K562 (cell line): ENCODE results near the gene SPATA13. TPM values are rescaled to one million over a fixed set of nuclear protein-coding genes. Genes with fewer than 3 reads are reported as not detected.
A peak's percentile ranks its signal among the peaks of the same experiment; 100 is the strongest.

ENCODE experiments used
- ATAC-seq: fragments of 200-7000 bp; cut with Tn5 transposase; 3 replicates; pipeline ENCODE4 v1.9.1; 2020; ENCODE audit warnings: moderate library complexity
- BruUV-seq: library from RNA; stranded (reverse); fragments of 400-500 nt; replicated peaks from 2 replicates; lab custom pipeline; 2021; lab: Mats Ljungman, UMichigan
- CTCF ChIA-PET: fragments of 300-600 bp; formaldehyde crosslinking; extraction: SDS; loops from one replicate; lab custom pipeline; 2021; ENCODE audit warnings: low intra/inter-chr PET ratio; lab: Yijun Ruan, JAX
- POLR2A ChIA-PET: fragments of 300-600, 350-650 bp; sonication (Branson Sonifier 250); formaldehyde crosslinking; extraction: SDS; loops from one replicate; lab custom pipeline; 2021; ENCODE audit warnings: antibody characterized with exemption, inconsistent platforms; lab: Yijun Ruan, JAX
- DNase-seq, 4 experiments: peaks; one replicate each; pipeline versions ENCODE4 v3.0.0 to v3.0.0-alpha.2; 2011 to 2018; ENCODE audit warnings: low spot score in 3 of 4, mixed read lengths in 3 of 4; ENCODE audit errors: extremely low read depth in 1 of 4
- FAIRE-seq: peaks from 2 replicates; lab custom pipeline; 2011; peaks lifted over from hg19 to GRCh38; lab: Jason Lieb, UNC
- H2AFZ ChIP-seq: 2 replicates; pipeline ENCODE4 v1.6.0; 2011; ENCODE audit warnings: low read depth, low read length, control low read depth, inconsistent platforms
- H3K27ac ChIP-seq: fragments of 200-600 bp; 3 replicates; pipeline ENCODE4 v1.8.0; 2011; ENCODE audit warnings: low read depth, mild to moderate bottlenecking, control low read depth, inconsistent platforms, low read length, moderate library complexity, mixed read lengths; ENCODE audit errors: extremely low read depth
- H3K27me3 ChIP-seq, 2 experiments: fragments of 300-600 bp in 1 of 2; 2 replicates in 1 of 2; 3 replicates in 1 of 2; pipeline versions ENCODE4 v1.6.0 to v1.8.0; 2011; ENCODE audit warnings: inconsistent platforms in 2 of 2, low read length in 2 of 2, mild to moderate bottlenecking in 1 of 2, mixed read lengths in 1 of 2, moderate library complexity in 1 of 2; ENCODE audit not compliant: control insufficient read depth in 2 of 2, insufficient read depth in 2 of 2
- H3K36me3 ChIP-seq: fragments of 300-600 bp; 3 replicates; pipeline ENCODE4 v1.8.0; 2011; ENCODE audit warnings: mild to moderate bottlenecking, low read length, inconsistent platforms; ENCODE audit not compliant: control insufficient read depth, insufficient read depth
- H3K4me1 ChIP-seq, 2 experiments: fragments of 200-600 bp in 1 of 2; replicated peaks in 1 of 2; 2 replicates in 1 of 2; 3 replicates in 1 of 2; pipeline versions ENCODE4 v1.5.1 to v1.8.0; 2011; ENCODE audit warnings: inconsistent platforms in 2 of 2, low read length in 2 of 2, mild to moderate bottlenecking in 1 of 2, mixed read lengths in 1 of 2, moderate library complexity in 1 of 2; ENCODE audit not compliant: control insufficient read depth in 2 of 2, insufficient read depth in 2 of 2
- H3K4me2 ChIP-seq: 2 replicates; pipeline ENCODE4 v1.6.1; 2011; ENCODE audit warnings: low read length, control low read depth, inconsistent platforms, mixed read lengths; ENCODE audit not compliant: insufficient read depth
- H3K4me3 ChIP-seq: fragments of 200-600 bp; sonication (generic), shearing (Covaris generic); 2 replicates; pipeline ENCODE4 v1.5.1; 2016; ENCODE audit warnings: control low read depth, inconsistent platforms
- H3K79me2 ChIP-seq: fragments of 200-600 bp; 3 replicates; pipeline ENCODE4 v1.8.0; 2011; ENCODE audit warnings: low read length, inconsistent platforms; ENCODE audit not compliant: control insufficient read depth, insufficient read depth
- H3K9ac ChIP-seq, 2 experiments: 2 replicates each; pipeline versions ENCODE4 v1.6.0 to v1.6.1; 2011; ENCODE audit warnings: low read depth in 2 of 2, low read length in 2 of 2, control low read depth in 1 of 2, inconsistent platforms in 1 of 2, mild to moderate bottlenecking in 1 of 2, mixed read lengths in 1 of 2; ENCODE audit not compliant: insufficient read depth in 1 of 2
- H3K9me1 ChIP-seq: one replicate; pipeline ENCODE4 v1.6.0; 2011; ENCODE audit warnings: inconsistent platforms, mild to moderate bottlenecking, low read length, moderate library complexity; ENCODE audit not compliant: control insufficient read depth, insufficient read depth
- H3K9me3 ChIP-seq: replicated peaks from 2 replicates; pipeline ENCODE4 v1.5.1; 2011; ENCODE audit warnings: low read depth, low read length, inconsistent platforms; ENCODE audit not compliant: control insufficient read depth, insufficient read depth
- H4K20me1 ChIP-seq: replicated peaks from 2 replicates; pipeline ENCODE4 v1.6.1; 2011; ENCODE audit warnings: low read length, inconsistent platforms, mixed read lengths; ENCODE audit not compliant: control insufficient read depth, insufficient read depth
- BRCA1 ChIP-seq, 2 experiments: fragments of 450-650 bp in 1 of 2; sonication (generic) in 1 of 2; formaldehyde crosslinking in 1 of 2; IDR thresholded peaks; 2 replicates each; pipeline versions ENCODE4 v1.5.0 to v1.6.1; 2017 to 2020; ENCODE audit warnings: mild to moderate bottlenecking in 1 of 2, missing genetic modification reagents in 1 of 2
- CHCHD3 ChIP-seq: fragments of 250-450 bp; sonication (Bioruptor Pico); IDR thresholded peaks from 2 replicates; pipeline ENCODE4 v2.1.2; 2022; ENCODE audit warnings: mild to moderate bottlenecking
- ESRRB ChIP-seq: fragments of 250-450 bp; sonication (Bioruptor Pico); IDR thresholded peaks from 2 replicates; pipeline ENCODE4 v1.5.0; 2020; ENCODE audit warnings: mild to moderate bottlenecking, moderate library complexity, borderline replicate concordance
- FOXA3 ChIP-seq, 2 experiments: fragments of 450-650 bp in 1 of 2; sonication (generic) in 1 of 2; formaldehyde crosslinking; IDR thresholded peaks in 1 of 2; conservative IDR thresholded peaks in 1 of 2; 2 replicates each; pipeline versions ENCODE4 v1.4.0 to v1.8.0; 2020 to 2022; ENCODE audit warnings: mild to moderate bottlenecking in 2 of 2, missing genetic modification reagents in 1 of 2
- FOXJ3 ChIP-seq: sonication (generic); formaldehyde crosslinking; IDR thresholded peaks from 2 replicates; pipeline ENCODE4 v1.4.0; 2020; ENCODE audit warnings: mild to moderate bottlenecking, missing genetic modification reagents
- GABPB1 ChIP-seq: sonication (generic); formaldehyde crosslinking; IDR thresholded peaks from 2 replicates; pipeline ENCODE4 v1.8.0; 2022; ENCODE audit warnings: mild to moderate bottlenecking, missing genetic modification reagents
- HMG20A ChIP-seq: fragments of 450-650 bp; formaldehyde crosslinking; conservative IDR thresholded peaks from 2 replicates; pipeline ENCODE4 v1.4.0; 2020; ENCODE audit warnings: mild to moderate bottlenecking, mixed read lengths
- IRF2 ChIP-seq: sonication (generic); formaldehyde crosslinking; IDR thresholded peaks from 2 replicates; pipeline ENCODE4 v1.8.1; 2022; ENCODE audit warnings: mild to moderate bottlenecking, missing genetic modification reagents
- MEIS2 ChIP-seq: fragments of 450-650 bp; IDR thresholded peaks from 2 replicates; pipeline ENCODE4 v1.6.1; 2014; ENCODE audit warnings: mild to moderate bottlenecking; ENCODE audit not compliant: partially characterized antibody
- NFYB ChIP-seq: IDR thresholded peaks from 2 replicates; pipeline ENCODE4 v1.6.1; 2011; ENCODE audit warnings: mild to moderate bottlenecking, moderate library complexity; ENCODE audit not compliant: insufficient read length; ENCODE audit errors: extremely low read depth
- STAG1 ChIP-seq: sonication (generic); formaldehyde crosslinking; IDR thresholded peaks from 2 replicates; pipeline ENCODE4 v1.5.0; 2020; ENCODE audit warnings: missing genetic modification reagents, borderline replicate concordance
- U2AF2 ChIP-seq: fragments of 200-400 bp; formaldehyde crosslinking; optimal IDR thresholded peaks from 2 replicates; pipeline ENCODE3; 2017; ENCODE audit warnings: low read depth, mild to moderate bottlenecking, low read length
- ZNF165 ChIP-seq: fragments of 250-450 bp; sonication (Bioruptor Pico); IDR thresholded peaks from 2 replicates; pipeline ENCODE4 v1.4.0; 2020; ENCODE audit warnings: borderline replicate concordance
- ZNF3 ChIP-seq: fragments of 250-450 bp; sonication (Bioruptor Pico); IDR thresholded peaks from 2 replicates; pipeline ENCODE4 v1.5.0; 2021; ENCODE audit warnings: mild to moderate bottlenecking, moderate library complexity
- WGBS: fragments of 100-300 bp; shearing (Covaris generic); methylation state at CpG from one replicate; pipeline ENCODE4 v1.1.6; 2016; ENCODE audit warnings: low coverage, mixed read lengths; ENCODE audit not compliant: insufficient coverage; ENCODE audit errors: missing lambda C conversion rate; 5-methylcytosine and 5-hydroxymethylcytosine counted together
- in situ Hi-C: fragments of 300-500 bp; cut with MboI; formaldehyde crosslinking; loops from 4 replicates; pipeline ENCODE4 v1.15.0; 2018; ENCODE audit warnings: inconsistent platforms, mixed read lengths
- intact Hi-C: fragments of 100-400 bp; cut with micrococcal nuclease; formaldehyde crosslinking; loops from 2 replicates; pipeline ENCODE4 v1.14.2; 2022
- polyA plus RNA-seq, 8 experiments: library from polyadenylated mRNA; depleted of rRNA in 4 of 8; stranded (reverse) in 5 of 8; unstranded in 3 of 8; fragments of >200 nt; fragmentation: Nextera tagmentation in 2 of 8; fragmentation: Illumina TruSeq in 1 of 8; extraction: Ambion mirVana in 2 of 8; extraction: Trizol in 1 of 8; gene quantifications; 2 replicates each; pipeline versions ENCODE4 v1.2.1 to v1.2.3, GENCODE V29; 2011 to 2014; ENCODE audit warnings: inconsistent platforms in 1 of 8, missing spikeins in 1 of 8
- total RNA-seq, 7 experiments: library from RNA; depleted of rRNA in 6 of 7; stranded (reverse); fragments of >200 nt in 6 of 7; fragmentation: Illumina TruSeq in 2 of 7; extraction: Trizol in 2 of 7; gene quantifications; 2 replicates each; pipeline versions ENCODE4 v1.2.1 to v1.2.3, GENCODE V29; 2011 to 2021; ENCODE audit warnings: low replicate concordance in 1 of 7
- TF ChIP-seq, protein P1 (sequence below): fragments of 250-450 bp; sonication (Bioruptor Pico); IDR thresholded peaks from 2 replicates; pipeline ENCODE4 v1.9.0; 2021; ENCODE audit warnings: mild to moderate bottlenecking

Gene SPATA13
- total and polyA plus RNA-seq, 9 of the 15 experiments (the other 6 are each of a cell fraction or from before 2014, with no cell fraction given): 0.08 to 0.99 (median 0.21) TPM; not detected in 2

DNA sequence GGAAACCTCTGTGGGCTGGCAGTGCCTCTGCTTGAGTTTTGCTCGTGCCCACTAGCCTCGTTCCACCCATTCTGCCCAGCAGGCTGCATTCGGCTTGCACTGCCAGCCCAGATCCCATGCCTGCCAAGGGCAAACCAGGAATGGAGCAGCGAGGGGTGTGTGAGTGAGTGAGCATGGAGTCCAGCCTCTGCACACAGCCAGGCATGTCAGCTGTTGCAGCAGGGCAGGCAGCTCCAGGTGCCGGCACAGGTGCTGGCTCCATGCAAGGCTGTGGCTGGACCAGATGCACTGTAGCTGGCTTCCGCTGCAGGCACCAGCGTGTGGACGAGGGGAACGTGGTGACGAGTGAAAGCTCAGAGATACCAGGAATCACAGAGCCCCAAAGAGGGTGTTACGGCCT, 64.5 kb downstream of the SPATA13 start (continued):
- TF ChIP-seq GABPB1 (CRISPR knock-in tag) (no peak), FOXA3 (CRISPR knock-in tag; conservative IDR thresholded peaks at IDR 0.05 in 1 of 2, IDR thresholded peaks at IDR 0.05 in 1 of 2) (no peak), ESRRB (CRISPR knock-in tag) (no peak), FOXJ3 (CRISPR knock-in tag) (no peak), BRCA1 (IDR thresholded peaks at IDR 0.05) (no peak), BRCA1 (CRISPR knock-in tag; IDR thresholded peaks at IDR 0.05) (no peak), U2AF2 (no peak)

DNA sequence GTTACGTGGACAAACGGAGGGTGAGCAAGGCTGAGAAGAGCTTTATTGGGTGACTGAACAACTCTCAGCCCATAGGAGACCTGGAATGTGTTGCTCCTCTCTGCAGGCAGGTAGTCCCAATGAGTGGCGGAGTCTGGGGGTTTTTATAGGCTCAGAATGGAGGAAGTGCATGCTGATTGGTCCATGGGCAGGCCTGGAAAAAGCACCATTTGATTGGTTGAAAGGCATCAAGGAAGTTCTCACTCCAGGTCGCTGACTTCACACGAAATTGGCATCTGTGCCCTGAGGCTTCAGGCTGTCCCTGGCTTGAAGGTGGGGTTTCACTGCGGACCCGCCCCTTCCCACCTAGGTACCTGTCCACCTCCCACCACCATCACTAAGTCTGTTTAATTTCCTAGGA, 65.4 kb downstream of the SPATA13 start:
- FAIRE-seq: no peak
- H3K27ac ChIP-seq: no peak overlapping the region
- CTCF ChIA-PET: no interaction called here
- TF ChIP-seq HMG20A (CRISPR knock-in tag) (no peak), ZNF3 (no peak), IRF2 (no peak), MEIS2 (no peak), NFYB (peak; percentile 9), STAG1 (CRISPR knock-in tag) (no peak), CHCHD3 (no peak), ZNF165 (CRISPR knock-in tag) (no peak)
- TF ChIP-seq, protein P1, sequence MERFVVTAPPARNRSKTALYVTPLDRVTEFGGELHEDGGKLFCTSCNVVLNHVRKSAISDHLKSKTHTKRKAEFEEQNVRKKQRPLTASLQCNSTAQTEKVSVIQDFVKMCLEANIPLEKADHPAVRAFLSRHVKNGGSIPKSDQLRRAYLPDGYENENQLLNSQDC (CRISPR knock-in tag): no peak
- TF ChIP-seq, all 486 proteins: peak for 1
- Histone ChIP-seq H3K27me3 (peaks cover 0 to 26% of the 10 kb centered on the region in 2 experiments; a peak in 1 of 5 replicates), H3K36me3 (no peaks in the 10 kb centered on the region), H3K9me1 (no peaks in the 10 kb centered on the region), H3K4me3 (no peak overlapping the region), H3K9me3 (no peaks in the 10 kb centered on the region), H2AFZ (no peak overlapping the region), H4K20me1 (no peaks in the 10 kb centered on the region; the same call in 1 of the 2 replicates), H3K4me1 (peaks cover 0 to 3% of the 10 kb centered on the region in 2 experiments; a peak in 1 of 5 replicates), H3K79me2 (no peaks in the 10 kb centered on the region), H3K9ac (no peak overlapping the region), H3K4me2 (no peak overlapping the region)
- no TSS peak for BruUV-seq
- DNase-seq (no peak), ATAC-seq (no peak)
- in situ Hi-C loops (no loop called here), intact Hi-C loops (no loop called here)
- 3% methylated on average over 5 of the region's 7 CpGs for WGBS
- POLR2A ChIA-PET: no interaction called here
